Colonic mucosa (tissue), 4 donors: Measurements from ENCODE around the gene CUX1. TPM values are rescaled to one million over a fixed set of nuclear protein-coding genes. Genes with fewer than 3 reads are reported as not detected.

Experiments
- DNase-seq: peaks from one replicate; pipeline ENCODE4 v3.0.0-alpha.2; 2020
- H3K27ac ChIP-seq: fragments of 200-600 bp; one replicate; pipeline ENCODE4 v1.8.0; 2021
- H3K27me3 ChIP-seq: fragments of 200-600 bp; one replicate; pipeline ENCODE4 v1.8.0; 2021
- H3K36me3 ChIP-seq: fragments of 200-600 bp; one replicate; pipeline ENCODE4 v1.8.0; 2021
- H3K4me1 ChIP-seq: fragments of 200-600 bp; one replicate; pipeline ENCODE4 v1.8.0; 2021; ENCODE audit warnings: mild to moderate bottlenecking
- H3K4me3 ChIP-seq: fragments of 200-600 bp; one replicate; pipeline ENCODE4 v1.8.0; 2021
- H3K9ac ChIP-seq, 2 donors: one replicate each; pipeline ENCODE4 v1.7.0; 2013; ENCODE audit warnings: control low read depth in 2 of 2, low read depth in 2 of 2, low read length in 2 of 2
- H3K9me3 ChIP-seq: fragments of 200-600 bp; one replicate; pipeline ENCODE4 v1.8.0; 2021
- CTCF ChIP-seq: fragments of 200-600 bp; IDR thresholded peaks from one replicate; pipeline ENCODE4 v1.8.0; 2022; ENCODE audit warnings: antibody characterized with exemption, mild to moderate bottlenecking
- intact Hi-C: fragments of 100-400 bp; cut with DNase I; formaldehyde crosslinking; loops from one replicate; pipeline ENCODE4 v1.14.1; 2022
- total RNA-seq, 2 donors: library from RNA; stranded (reverse); fragmentation: NEBNext Ultra II Directional in 1 of 2; extraction: Animal tissue kit (Norgen Biotek cat#: 25700) in 1 of 2; gene quantifications; one replicate each; pipeline ENCODE4 v1.2.1, GENCODE V29; 2021
- donor health status: healthy.
- donor health status: DM: no; HTN: no; CAD: no.
- donor health status: DM: no; HTN: no; CAD: no.

CUX1 gene
- total RNA-seq, 2 donors from 2014 or later, result 68.5 to 97.5 TPM

- H3K9me3 ChIP-seq, result no peaks in the 10 kb centered on the region
- no peak overlapping the region for H3K4me3 ChIP-seq
- H3K9ac ChIP-seq, result no peak overlapping the region
- DNase-seq, result no peak
- no peak overlapping the region for H3K27ac ChIP-seq
- no peaks in the 10 kb centered on the region for H3K4me1 ChIP-seq
- H3K36me3 ChIP-seq, result no peaks in the 10 kb centered on the region
- H3K27me3 ChIP-seq, result no peaks in the 10 kb centered on the region
- intact Hi-C loops, result no loop called here
- TF ChIP-seq CTCF, result no peak
Measured at GRCh38 chr7:101775181-101775580, 42.2 kb upstream of the CUX1 start.

DNA sequence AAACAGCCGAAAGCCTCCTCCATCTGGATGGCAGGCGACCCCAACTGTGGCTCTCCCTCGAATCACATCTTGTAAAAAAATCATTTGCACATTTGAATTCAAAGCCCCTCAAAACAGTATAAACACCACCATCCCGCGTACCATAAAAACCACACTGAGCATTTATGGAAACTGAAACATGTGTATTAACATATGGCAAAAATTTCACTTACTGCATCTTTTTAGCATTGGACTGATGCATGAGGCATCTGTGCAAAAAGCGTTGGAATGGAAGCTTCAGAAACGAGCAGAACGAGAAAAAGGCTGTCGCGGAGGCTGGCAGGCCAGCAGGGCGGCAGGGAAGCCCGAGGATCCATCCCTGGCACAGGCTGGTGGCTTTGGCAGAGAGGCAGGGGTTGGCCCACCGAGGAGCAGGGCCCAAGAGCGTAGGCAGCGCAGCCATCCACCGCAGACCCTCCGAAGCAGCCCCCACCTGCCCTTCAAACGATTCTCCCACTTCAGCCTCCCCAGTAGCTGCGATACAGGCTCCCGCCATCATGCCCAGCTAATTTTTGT is 39.3 kb upstream of the CUX1 start:
- TF ChIP-seq CTCF, result no peak
- Histone ChIP-seq H3K36me3 (no peaks in the 10 kb centered on the region), H3K27ac (no peak overlapping the region), H3K4me3 (no peak overlapping the region), H3K9me3 (no peaks in the 10 kb centered on the region), H3K4me1 (no peaks in the 10 kb centered on the region), H3K27me3 (no peaks in the 10 kb centered on the region), H3K9ac (no peak overlapping the region)
- DNase-seq, result no peak
- intact Hi-C loops, result no loop called here

DNA sequence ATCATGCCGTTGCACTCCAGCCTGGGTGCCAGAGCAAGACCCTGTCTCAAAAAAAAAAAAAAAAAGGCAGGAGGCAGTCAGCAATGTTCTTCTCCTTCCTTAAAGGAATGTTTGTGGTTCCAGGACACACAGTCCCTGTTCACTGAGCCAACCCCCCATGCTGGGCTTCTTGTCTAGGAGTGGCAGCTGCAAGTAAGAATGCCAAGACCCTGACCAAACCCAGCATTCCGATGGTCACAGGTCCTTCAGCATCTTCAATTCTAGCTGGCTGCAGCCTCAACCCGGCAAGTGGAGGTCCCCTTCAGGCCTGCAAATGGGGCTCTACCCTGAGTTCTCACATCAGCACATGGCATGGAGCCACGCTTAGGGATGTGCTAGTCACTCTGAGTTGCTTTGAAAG is 38.2 kb upstream of the CUX1 start:
- Histone ChIP-seq H3K4me1 (no peaks in the 10 kb centered on the region), H3K27me3 (no peaks in the 10 kb centered on the region), H3K36me3 (no peaks in the 10 kb centered on the region), H3K9me3 (no peaks in the 10 kb centered on the region), H3K9ac (no peak overlapping the region), H3K27ac (no peak overlapping the region), H3K4me3 (no peak overlapping the region)
- TF ChIP-seq CTCF, result no peak
- DNase-seq, result no peak
- intact Hi-C loops, result no loop called here

- no peak for TF ChIP-seq CTCF
- no peaks in the 10 kb centered on the region for H3K9me3 ChIP-seq
- no peak overlapping the region for H3K9ac ChIP-seq
- H3K4me3 ChIP-seq, result no peak overlapping the region
- H3K27ac ChIP-seq, result no peak overlapping the region
- H3K36me3 ChIP-seq, result no peaks in the 10 kb centered on the region
- H3K4me1 ChIP-seq, result no peaks in the 10 kb centered on the region
- DNase-seq, result no peak
- H3K27me3 ChIP-seq, result no peaks in the 10 kb centered on the region
- intact Hi-C loops, result no loop called here
Measured at GRCh38 chr7:101780281-101780680, 37.1 kb upstream of the CUX1 start.

DNA sequence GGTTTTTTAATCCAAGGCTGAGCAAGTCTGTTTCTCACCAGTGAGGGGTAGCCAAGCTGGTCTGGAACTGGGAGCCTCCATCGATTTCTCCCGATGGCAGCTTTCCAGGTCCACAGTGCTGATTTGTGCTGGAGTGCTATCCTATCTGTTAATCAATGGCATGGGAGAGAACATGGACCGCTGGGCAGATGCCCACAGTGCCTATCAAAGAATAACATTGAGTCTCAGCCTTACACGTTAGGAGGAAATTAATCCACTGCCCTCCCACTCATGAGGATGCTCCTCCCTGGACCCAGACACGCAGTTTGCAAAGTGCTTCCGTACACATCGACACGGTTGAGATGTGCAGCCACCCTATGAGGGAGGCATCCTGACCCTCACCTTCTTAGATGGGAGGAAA is 36.0 kb upstream of the CUX1 start:
- no peaks in the 10 kb centered on the region for H3K36me3 ChIP-seq
- no peaks in the 10 kb centered on the region for H3K9me3 ChIP-seq
- no peak overlapping the region for H3K4me3 ChIP-seq
- no peak for DNase-seq
- no peak overlapping the region for H3K27ac ChIP-seq
- intact Hi-C loops, result no loop called here
- H3K27me3 ChIP-seq, result no peaks in the 10 kb centered on the region
- TF ChIP-seq CTCF, result no peak
- no peaks in the 10 kb centered on the region for H3K4me1 ChIP-seq
- H3K9ac ChIP-seq, result no peak overlapping the region

DNA sequence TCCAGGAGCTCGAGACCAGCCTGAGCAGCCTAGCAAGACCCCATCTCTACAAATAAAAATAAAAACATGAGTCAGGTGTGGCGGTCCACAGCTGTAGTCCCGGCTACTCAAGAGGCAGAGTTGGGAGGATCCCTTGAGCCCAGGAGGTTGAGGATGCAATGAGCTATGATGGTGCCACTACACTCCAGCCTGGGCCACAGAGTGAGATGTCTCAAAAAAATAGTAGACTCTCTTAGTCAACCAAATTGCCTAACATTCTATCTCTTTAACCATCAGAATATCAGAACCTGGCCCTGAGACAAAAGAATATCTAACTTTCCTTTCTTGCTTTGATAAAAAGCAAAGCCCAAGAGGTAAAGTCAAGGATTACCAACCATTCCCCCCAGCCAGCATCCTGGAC is 35.0 kb upstream of the CUX1 start:
- TF ChIP-seq CTCF, result no peak
- no peak overlapping the region for H3K9ac ChIP-seq
- no peaks in the 10 kb centered on the region for H3K36me3 ChIP-seq
- no peaks in the 10 kb centered on the region for H3K9me3 ChIP-seq
- no peak for DNase-seq
- H3K27me3 ChIP-seq, result no peaks in the 10 kb centered on the region
- intact Hi-C loops, result no loop called here
- H3K4me3 ChIP-seq, result no peak overlapping the region
- no peak overlapping the region for H3K27ac ChIP-seq
- no peaks in the 10 kb centered on the region for H3K4me1 ChIP-seq
